Measurements from ENCODE around the gene TAF4. TPM values are rescaled to one million over a fixed set of nuclear protein-coding genes. Genes with fewer than 3 reads are reported as not detected.

The TAF4 gene
- total and polyA plus RNA-seq, 2 of the 13 experiments (the other 11 are each of a cell fraction or from before 2014, with no cell fraction given) = 5.9 to 12.0 TPM

DNA sequence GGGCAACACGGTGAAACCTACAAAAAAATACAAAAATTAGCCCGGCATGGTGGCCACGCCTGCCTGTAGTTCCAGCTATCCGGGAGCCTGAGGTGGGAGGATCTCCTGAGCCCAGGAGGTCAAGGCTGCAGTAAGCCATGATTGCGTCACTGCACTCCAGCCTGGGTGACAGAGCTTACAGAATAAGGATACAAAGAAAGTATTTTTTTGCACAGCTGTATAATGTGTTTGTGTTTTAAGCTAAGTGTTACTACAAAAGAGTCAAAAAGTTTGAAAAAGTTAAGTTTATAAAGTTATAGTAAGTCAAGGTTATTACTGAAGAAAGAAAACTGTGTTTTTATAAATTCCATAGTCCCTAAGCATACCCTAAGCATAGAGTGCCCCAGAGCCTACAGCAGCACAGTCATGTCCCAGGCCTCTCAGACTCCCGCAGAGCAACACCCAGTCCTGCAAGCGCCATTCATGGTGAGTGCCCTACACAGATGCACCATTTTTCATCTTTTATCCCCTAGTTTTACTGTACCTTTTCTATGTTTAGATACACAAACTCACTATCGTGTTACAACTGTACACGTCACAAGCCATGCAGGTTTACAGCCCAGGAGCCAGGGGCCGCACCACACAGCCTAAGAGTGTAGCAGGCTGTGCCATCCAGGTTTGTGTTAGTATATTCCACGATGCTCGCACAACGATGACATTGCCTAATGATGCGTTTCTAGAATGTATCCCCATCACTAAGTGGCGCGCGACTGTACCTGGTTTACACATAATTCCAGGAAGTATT lies 22.4 kb downstream of the TAF4 start (continued):
- TF ChIP-seq POLR2G (IDR thresholded peaks at IDR 0.05; ENCODE audit: low read depth, low read length) = no peak
- TF ChIP-seq, protein P1, sequence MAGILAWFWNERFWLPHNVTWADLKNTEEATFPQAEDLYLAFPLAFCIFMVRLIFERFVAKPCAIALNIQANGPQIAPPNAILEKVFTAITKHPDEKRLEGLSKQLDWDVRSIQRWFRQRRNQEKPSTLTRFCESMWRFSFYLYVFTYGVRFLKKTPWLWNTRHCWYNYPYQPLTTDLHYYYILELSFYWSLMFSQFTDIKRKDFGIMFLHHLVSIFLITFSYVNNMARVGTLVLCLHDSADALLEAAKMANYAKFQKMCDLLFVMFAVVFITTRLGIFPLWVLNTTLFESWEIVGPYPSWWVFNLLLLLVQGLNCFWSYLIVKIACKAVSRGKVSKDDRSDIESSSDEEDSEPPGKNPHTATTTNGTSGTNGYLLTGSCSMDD (CRISPR knock-in tag; IDR thresholded peaks at IDR 0.05) = no peak
- no peak for TF ChIP-seq HNRNPL (IDR thresholded peaks at IDR 0.05; ENCODE audit: low read depth, low read length)
- TF ChIP-seq NR3C1 (CRISPR knock-in tag; IDR thresholded peaks at IDR 0.05) = no peak
- TF ChIP-seq, protein P2, sequence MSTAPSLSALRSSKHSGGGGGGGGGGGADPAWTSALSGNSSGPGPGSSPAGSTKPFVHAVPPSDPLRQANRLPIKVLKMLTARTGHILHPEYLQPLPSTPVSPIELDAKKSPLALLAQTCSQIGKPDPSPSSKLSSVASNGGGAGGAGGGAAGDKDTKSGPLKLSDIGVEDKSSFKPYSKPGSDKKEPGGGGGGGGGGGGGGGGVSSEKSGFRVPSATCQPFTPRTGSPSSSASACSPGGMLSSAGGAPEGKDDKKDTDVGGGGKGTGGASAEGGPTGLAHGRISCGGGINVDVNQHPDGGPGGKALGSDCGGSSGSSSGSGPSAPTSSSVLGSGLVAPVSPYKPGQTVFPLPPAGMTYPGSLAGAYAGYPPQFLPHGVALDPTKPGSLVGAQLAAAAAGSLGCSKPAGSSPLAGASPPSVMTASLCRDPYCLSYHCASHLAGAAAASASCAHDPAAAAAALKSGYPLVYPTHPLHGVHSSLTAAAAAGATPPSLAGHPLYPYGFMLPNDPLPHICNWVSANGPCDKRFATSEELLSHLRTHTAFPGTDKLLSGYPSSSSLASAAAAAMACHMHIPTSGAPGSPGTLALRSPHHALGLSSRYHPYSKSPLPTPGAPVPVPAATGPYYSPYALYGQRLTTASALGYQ (CRISPR knock-in tag; IDR thresholded peaks at IDR 0.05) = peak; percentile 64; the same call in 1 of the 2 replicates
- peak; percentile 44; the same call in 1 of the 2 replicates for TF ChIP-seq ZNF550 (CRISPR knock-in tag; IDR thresholded peaks at IDR 0.05; ENCODE audit: borderline replicate concordance)
- no peak for TF ChIP-seq PAF1 (CRISPR knock-in tag; IDR thresholded peaks at IDR 0.05)
- peak; percentile 34; the same call in 1 of the 2 replicates for TF ChIP-seq ZBTB43 (CRISPR knock-in tag; conservative IDR thresholded peaks at IDR 0.05)
- TF ChIP-seq NFE2 (CRISPR knock-in tag; IDR thresholded peaks at IDR 0.05) = no peak
- TF ChIP-seq PHF20 (CRISPR knock-in tag; IDR thresholded peaks at IDR 0.05) = no peak
- no peak; the same call in 1 of the 2 replicates for TF ChIP-seq SMYD3 (CRISPR knock-in tag; IDR thresholded peaks at IDR 0.05)
- TF ChIP-seq ZNF484 (CRISPR knock-in tag; IDR thresholded peaks at IDR 0.05; ENCODE audit: borderline replicate concordance, low read depth) = no peak
- peak; percentile 85 for TF ChIP-seq HDAC2 (CRISPR knock-in tag; IDR thresholded peaks at IDR 0.05)
- no peak for TF ChIP-seq CHD4 (IDR thresholded peaks at IDR 0.05; ENCODE audit: borderline replicate concordance, low read length)
- no peak for TF ChIP-seq ZNF230 (CRISPR knock-in tag; IDR thresholded peaks at IDR 0.05)
- no peak for TF ChIP-seq HCFC1 (IDR thresholded peaks at IDR 0.05; ENCODE audit: low read depth, low read length)
- TF ChIP-seq TEAD2 (CRISPR knock-in tag; IDR thresholded peaks at IDR 0.05) = no peak
- TF ChIP-seq HIC2 (CRISPR knock-in tag; IDR thresholded peaks at IDR 0.05; ENCODE audit: low read depth) = no peak
- no peak for TF ChIP-seq ZNF605 (CRISPR knock-in tag; IDR thresholded peaks at IDR 0.05)
- no peak; the same call in 1 of the 2 replicates for TF ChIP-seq HBP1 (CRISPR knock-in tag; IDR thresholded peaks at IDR 0.05; ENCODE audit: low read depth)
- TF ChIP-seq MAF1 (CRISPR knock-in tag; IDR thresholded peaks at IDR 0.05; ENCODE audit: borderline replicate concordance) = no peak
- no peak for TF ChIP-seq PLRG1 (conservative IDR thresholded peaks at IDR 0.05)
- no peak for TF ChIP-seq ZNF530 (CRISPR knock-in tag; IDR thresholded peaks at IDR 0.05; ENCODE audit: low read depth)
- 0 out of 4 replicates have a peak, but pooled peaks of 1 of the 2 experiments have one; percentile 19 for TF ChIP-seq POLR2A (IDR thresholded peaks at IDR 0.05; ENCODE audit: insufficient read depth in 1 of 2, low read depth in 2 of 2, low read length in 2 of 2)

Data from HepG2 (cell line).